Astrocyte of the cerebellum (primary cell): ENCODE data around the gene NT5C1B.

Experiments used
- DNase-seq: peaks from one replicate; pipeline ENCODE4 v3.0.0-alpha.2; 2011; ENCODE audit warnings: low read depth
- H3K4me3 ChIP-seq: 2 replicates; pipeline ENCODE4 v1.5.1; 2011; ENCODE audit warnings: mild to moderate bottlenecking, low read depth, low read length, moderate library complexity
- CTCF ChIP-seq: IDR thresholded peaks from 2 replicates; pipeline ENCODE4 v1.5.1; 2012; ENCODE audit warnings: low read length, low read depth, moderate library complexity, mild to moderate bottlenecking; ENCODE audit errors: missing control alignments
- in situ Hi-C: cut with HindIII; loops from 2 replicates; pipeline ENCODE4 v1.10.0; 2017; ENCODE audit warnings: low sequenced_read_pairs

NT5C1B gene

GRCh38 chr2:18560031-18560796 is 29.2 kb downstream of the NT5C1B start, which contains the start of gene RDH14:
RDH14 (minus strand) TSS chr2:18560653; CDS start chr2:18560572, 81 bp downstream.
- no peak for TF ChIP-seq CTCF
- peak; percentile 76 for DNase-seq
- peak within 1 kb of the TSS; percentile 65 for H3K4me3 ChIP-seq
- in situ Hi-C loops = loop anchor here (5.0 kb wide), 1 partner anchor 47 kb away; no protein-coding TSS in a partner anchor

- peak; percentile 9 for DNase-seq
- no peak for TF ChIP-seq CTCF
- peak overlapping the region; percentile 65 for H3K4me3 ChIP-seq
- in situ Hi-C loops = loop anchor here (5.0 kb wide), 1 partner anchor 48 kb away; no protein-coding TSS in a partner anchor
Measured at GRCh38 chr2:18559531-18560030, 29.8 kb downstream of the NT5C1B start.

- no peak for TF ChIP-seq CTCF
- DNase-seq = no peak
- H3K4me3 ChIP-seq = no peak overlapping the region
- in situ Hi-C loops = no loop called here
Measured at GRCh38 chr2:18558458-18558857, 30.9 kb downstream of the NT5C1B start.

- TF ChIP-seq CTCF = no peak
- no peak for DNase-seq
- H3K4me3 ChIP-seq = no peak overlapping the region
- in situ Hi-C loops = no loop called here
Measured at GRCh38 chr2:18557121-18557520, 32.2 kb downstream of the NT5C1B start.

- no peak overlapping the region for H3K4me3 ChIP-seq
- in situ Hi-C loops = no loop called here
- TF ChIP-seq CTCF = no peak
- DNase-seq = no peak
Measured at GRCh38 chr2:18552351-18553077, 36.9 kb downstream of the NT5C1B start.

GRCh38 chr2:18551623-18552022 is 37.7 kb downstream of the NT5C1B start:
- DNase-seq = no peak
- H3K4me3 ChIP-seq = no peak overlapping the region
- TF ChIP-seq CTCF = no peak
- in situ Hi-C loops = no loop called here
